GM18526 (cell line): ENCODE results near the gene OPCML.

Source experiments
- POLR2A ChIP-seq: IDR thresholded peaks from 3 replicates; pipeline ENCODE4 v1.6.1; 2011; ENCODE audit not compliant: insufficient read length; ENCODE audit errors: extremely low read depth

The OPCML gene

DNA sequence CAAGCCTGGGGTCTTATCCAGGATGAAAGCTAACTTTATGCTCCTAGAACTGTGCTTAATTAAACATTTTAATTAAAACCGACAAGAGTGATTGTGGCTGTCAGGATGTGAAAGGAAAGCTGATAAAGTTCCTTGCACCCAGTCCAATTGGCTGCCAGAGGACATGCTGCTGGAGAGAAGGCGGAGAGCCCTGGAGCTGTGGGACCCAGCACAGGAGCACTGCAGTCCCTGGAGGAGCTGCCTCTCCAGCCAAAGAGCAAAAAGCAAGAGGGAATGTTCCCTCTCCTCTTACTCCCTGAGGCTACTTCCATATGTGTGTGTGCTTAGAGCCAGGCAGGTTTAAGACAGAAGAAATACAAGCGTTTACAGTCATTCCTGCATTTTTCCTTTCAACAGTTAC, 118.6 kb downstream of the OPCML start:
- no peak for TF ChIP-seq POLR2A

DNA sequence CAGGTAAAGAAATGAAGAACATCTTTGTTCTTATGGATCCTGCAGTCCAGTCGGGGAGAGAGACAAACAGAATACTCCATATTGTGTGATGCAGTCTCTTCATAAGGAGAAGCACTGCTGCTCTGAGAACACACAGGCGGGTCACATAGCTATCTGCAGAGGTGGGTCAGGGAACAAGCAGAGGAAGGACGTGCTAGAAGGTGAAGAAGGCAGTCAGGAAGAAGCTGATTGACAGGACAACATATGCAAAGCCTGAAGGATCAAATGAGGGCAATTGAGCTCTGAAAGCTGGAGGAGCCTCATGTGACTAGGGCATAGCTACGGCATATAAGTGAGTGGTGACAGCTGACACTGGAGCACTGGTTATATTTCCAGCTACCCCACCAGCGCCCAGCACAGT, 122.5 kb downstream of the OPCML start:
- no peak for TF ChIP-seq POLR2A

DNA sequence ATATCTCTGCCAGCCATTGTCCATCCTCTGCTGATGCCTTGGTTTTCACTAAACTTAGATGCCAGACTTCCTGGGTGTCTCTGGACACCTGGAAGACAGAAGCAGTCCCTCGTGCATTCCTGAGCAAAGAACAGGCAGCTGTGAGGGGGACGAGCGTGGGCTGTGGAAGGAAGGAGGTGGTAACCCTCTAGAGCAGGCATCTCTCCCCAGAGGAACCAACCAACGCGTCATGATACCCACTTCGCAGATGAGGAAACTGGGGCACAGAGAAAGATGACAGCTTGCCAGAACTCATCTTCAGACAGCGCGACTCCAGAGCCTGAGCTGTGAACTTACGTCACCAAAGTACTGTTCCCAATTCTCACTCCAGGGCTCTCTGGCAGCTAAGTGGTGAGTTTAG, 123.4 kb downstream of the OPCML start:
- no peak for TF ChIP-seq POLR2A

DNA sequence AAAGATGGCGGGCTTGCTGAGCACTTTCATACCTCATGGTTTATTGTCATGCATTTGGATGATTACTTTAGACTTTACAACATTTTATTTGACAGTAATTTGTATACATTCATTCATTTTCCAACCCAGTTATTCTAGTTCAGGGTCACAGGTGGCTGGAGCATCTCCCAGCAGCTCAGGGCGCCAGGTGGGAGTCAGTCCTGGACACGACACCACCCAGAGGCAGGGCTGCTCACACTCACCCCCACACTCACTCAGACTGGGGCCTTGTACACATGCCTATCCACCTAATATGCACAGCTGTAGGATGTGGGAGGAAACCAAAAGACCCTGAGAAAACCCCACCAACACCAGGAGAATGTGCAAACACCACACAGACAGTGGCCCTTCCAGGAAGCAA, 123.9 kb downstream of the OPCML start:
- no peak for TF ChIP-seq POLR2A

DNA sequence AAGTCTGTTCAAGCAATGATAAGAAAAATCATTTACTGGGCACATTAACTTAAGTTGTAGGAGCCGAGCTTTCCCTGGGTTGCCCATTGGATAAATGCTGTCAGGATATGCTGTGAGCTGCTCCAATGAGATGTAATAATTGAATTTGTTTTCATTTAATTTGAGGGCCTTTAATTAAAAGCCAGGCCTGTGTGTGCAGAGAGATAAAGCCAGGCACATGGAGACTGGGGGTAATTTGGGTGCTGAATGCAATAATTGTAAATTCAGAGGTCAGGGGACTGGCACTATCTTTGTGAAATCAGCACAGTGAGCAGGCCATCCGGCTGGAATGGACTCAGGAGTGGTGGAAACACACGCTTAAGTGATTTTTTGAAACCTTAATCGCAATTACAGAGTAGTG, 125.8 kb downstream of the OPCML start:
- TF ChIP-seq POLR2A, result no peak

DNA sequence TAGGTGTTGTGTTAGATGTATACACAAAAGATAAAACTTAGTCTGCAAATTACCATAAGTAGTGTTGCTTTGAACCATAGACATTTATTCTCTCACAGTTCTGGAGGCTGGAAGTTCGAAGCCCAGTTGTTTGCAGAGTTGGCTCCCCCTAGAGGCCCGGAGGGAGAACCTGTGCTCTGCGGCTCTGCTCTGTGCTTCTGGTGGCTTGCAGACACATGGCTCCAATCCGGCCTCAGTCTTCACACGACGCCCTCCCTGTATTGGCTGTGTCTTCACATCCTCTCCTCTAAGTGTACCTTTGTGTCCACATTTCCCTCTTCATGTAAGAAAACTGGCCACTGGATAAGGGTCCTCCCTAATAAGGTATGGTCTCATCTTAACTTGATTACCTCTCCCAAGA, 128.4 kb downstream of the OPCML start:
- no peak for TF ChIP-seq POLR2A

DNA sequence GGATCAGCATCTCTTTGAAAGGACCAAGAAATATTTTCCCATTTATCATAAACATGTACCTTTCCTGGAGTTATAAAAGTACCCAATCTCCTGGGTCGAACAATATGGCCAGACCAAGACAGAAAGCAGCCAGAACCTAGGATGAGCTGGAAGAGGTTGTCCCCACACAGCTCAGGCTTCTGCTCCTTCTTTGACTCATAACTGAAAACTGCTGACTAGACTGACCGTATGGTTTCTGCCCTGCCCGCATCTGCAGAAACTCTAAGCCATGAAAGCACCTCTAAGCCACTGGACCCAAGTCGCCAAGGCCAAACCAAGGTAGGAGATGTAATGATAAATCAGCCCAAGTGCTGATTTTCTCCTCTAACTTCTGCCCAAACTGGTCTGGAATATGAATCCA, 129.8 kb downstream of the OPCML start:
- TF ChIP-seq POLR2A, result no peak

DNA sequence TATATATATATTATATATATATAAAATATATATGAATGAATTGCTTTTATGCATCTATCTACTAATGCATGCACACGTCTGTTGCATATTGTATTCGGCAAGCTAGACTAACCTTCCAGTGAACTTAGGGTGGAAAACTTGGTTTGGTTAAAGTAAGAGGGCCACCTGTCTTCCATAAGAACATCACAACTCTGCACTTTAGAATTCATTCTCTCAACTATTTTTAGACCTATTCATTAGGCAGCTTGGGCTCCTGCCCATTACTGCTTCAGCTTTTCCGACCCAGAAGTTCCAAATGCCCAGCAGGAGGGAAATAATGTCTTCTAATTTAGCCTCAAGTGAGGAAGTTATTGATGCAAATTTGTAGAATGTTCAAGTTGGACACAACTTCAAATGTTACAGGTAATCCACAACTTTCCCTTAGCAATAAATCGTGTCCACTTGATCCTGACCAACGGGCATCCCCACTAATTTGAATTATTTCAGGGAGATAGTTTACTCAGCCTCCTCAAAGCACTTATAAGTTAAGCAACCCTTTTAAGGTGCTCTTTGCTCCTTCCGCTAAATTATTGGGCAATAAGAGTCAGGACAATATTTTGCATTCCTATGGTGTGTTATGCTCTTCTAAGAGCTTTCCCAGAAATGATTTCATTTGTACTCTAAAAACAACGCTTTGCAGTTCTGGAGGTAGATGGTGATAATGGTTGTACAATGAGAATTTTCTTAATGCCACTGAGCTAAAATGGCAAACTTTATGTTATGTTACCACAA, 132.3 kb downstream of the OPCML start:
- TF ChIP-seq POLR2A, result no peak

DNA sequence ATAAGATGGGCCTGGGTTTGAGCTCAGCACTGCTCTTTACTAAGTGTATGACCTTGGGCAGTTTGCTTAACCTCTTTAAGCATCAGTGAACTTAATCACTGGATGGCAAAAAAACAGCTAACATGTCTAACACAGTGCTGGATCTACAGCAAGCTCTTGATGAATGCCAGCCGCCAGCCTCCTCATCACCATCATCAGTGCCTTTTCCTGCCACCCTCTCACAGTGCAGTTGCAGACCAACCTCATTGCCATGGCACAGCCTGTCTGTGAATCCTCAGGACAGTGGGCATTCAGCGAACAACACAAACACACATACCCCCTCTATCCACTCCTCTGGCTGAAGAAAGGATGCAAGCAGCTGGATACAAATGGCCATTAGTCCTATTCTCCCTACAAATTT, 133.0 kb downstream of the OPCML start:
- no peak for TF ChIP-seq POLR2A

DNA sequence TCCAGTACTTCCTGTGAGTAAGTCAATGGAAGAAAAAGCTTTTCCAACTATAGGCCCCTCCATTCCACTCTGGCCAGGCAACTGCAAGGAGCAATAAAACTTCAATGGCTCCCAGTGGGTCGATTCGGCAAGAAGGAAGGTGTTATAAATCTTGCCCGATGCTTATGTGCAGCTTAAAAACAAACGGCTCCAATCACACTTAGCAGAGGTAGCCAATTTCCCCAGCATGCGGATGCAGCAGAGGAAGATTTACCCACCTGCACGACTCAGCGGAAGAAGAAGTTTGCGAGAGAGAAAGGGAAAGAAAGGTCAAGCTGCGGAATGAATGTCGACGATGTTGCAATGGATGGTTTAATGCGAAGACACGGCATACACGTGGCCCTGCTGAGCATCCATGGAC, 141.5 kb downstream of the OPCML start:
- no peak for TF ChIP-seq POLR2A

DNA sequence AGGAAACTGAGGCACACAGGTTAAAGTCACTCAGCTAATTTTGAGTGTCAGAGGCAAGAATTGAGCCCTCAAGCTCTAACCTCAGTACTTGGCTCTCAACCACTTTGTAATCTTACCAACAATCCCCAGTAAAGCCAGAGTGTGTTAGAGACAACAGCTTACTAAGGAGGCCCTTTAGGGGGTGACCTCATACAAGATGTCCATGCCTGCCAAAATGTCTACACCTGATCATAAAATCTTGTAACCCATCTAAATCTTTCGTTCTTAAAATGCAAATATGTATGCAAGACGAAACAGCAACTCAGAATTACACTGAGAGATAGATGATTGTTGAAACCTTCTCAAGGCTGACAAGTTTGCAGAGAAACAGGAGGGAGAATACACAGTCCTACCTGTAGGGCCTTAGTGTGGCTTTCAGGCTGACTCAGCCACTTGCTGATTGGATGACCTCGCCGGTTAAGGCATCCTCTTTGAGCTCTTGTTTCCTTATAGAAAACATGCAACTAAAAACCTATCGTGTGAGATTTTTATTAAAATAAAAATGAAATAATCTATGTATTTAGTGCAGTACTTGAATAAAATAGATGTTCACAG, 143.2 kb downstream of the OPCML start:
- TF ChIP-seq POLR2A, result no peak

DNA sequence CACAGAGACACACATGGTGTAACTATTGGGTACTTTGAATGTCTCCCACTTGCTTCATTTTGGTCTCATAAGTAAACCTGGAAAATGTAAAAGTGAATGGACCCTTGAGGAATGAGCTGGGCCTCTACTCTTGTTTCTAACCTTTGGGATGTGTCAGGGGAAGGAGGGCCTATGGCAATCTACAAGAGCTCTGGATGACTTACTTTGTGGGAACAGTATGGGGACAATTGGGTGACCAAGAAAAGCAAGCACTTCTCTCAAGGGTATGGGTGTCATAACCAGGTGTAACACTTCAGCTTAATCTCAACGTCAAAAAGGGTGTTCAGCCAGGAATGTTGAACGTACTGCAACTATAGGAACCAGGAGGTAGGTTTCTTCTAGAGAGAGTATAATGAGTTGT, 144.0 kb downstream of the OPCML start:
- no peak for TF ChIP-seq POLR2A

DNA sequence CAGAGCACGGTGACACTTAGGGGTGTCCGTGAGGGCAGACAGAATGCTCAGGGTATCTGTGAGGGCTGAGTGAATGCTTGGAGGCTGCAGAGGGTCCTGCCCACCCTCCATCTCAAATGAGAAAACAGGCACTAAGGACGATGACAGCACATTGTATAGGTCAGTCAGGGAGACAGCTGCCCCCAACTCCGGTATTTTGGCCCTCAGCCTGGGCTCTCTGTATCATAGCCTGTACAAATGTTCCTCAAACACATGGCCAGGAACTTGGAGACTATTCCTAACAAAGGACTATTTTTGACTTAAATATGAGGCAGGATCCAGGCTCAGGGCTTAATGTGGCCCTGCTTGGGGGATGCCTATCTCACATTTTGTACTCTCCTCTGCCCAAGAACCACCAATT, 145.4 kb downstream of the OPCML start:
- TF ChIP-seq POLR2A, result no peak

DNA sequence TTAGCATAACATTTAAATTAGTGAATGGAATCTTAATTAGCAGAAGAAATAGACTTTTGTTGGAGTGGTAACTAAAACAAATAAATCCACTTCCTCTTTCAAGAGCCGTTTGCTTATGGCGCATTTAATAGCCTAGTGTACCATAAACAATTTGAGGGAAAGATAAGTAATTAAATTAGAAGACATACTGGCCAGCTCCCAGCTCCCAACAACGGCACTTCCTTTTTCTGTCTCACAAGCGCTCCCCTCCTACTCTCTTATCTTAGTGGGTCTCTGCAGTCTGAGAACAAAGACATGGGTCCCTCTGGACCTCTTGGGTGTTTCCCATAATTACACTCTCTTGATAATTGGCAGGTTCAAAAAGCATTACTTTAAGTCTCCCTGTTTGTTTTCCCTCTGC, 146.0 kb downstream of the OPCML start:
- TF ChIP-seq POLR2A, result no peak

DNA sequence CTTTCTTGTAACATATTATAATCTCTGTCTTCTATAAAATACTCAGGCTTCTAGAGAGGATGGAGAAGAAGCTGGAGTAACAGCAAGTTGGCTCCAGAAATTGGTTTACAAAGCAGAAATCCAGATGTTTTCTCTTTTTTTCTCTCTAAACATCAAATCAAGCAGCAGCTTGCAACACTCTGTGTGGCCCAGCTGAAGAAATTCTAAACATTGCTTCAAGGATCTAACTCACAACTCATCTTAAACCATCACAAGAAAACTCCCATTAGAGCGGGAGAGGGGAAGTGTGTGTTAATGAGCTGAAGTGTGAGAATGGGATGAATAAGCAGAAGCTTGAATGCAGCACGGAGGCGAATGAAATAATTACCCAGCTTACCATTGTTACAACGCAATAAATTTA, 146.5 kb downstream of the OPCML start:
- TF ChIP-seq POLR2A, result no peak

DNA sequence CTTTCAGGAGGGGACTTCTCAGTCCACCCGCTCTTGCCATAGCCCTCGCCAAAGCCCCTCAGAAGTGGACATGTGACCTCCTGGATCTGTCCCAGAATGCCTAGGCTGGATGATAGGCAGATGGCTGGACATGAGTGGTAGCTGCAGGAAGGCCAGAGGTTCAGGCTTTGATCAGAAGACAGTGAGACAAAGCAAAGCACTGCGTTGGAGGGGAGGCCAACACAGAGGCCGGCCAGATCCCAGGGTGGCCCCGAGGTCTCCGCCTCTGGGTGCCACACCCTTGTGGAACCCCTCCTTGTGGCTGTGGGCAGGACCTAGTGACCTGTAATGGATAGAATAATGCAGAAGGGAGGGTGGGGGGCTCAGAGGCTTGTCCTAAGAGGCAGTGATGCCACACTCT, 147.6 kb downstream of the OPCML start:
- TF ChIP-seq POLR2A, result no peak

DNA sequence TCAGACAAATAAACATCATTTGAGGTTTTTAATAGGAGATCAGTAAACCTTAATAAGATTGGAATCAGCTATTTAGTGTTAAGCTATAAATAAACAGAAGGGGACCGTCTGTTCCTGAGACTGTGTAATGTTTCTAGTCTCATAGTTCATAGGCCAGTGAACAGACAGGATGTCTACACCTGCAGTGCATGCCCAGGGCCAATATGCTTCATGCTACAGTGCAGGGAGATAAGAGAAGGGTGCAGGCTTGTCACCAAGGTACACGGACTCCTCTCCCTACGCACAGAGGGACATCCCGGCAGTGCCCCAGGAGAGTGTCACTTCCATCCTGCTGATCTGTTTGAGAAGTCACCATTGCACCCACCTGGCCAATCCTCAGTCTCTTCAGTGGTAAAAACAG, 148.6 kb downstream of the OPCML start:
- TF ChIP-seq POLR2A, result no peak

DNA sequence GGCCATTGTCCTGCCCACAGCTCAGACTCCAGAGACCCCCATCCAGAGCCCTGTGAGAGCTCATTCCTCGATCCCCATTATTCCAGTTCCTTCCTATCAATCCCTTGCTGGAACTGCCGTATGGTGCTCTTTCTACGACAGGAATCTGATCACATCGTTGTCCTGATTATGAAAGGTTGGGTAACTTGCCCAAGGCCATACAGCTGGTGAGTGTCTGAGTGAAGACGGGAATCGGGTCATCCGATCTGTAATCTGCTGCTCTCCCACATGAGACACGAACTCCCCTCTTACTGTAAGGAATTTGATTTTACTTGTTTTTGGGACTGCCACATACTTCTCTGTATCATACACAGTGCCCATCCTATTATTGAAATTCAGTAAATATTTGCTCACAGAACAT, 149.1 kb downstream of the OPCML start:
- no peak for TF ChIP-seq POLR2A
